ENCODE measurements around the gene OSCAR. TPM values are rescaled to one million over a fixed set of nuclear protein-coding genes. Genes with fewer than 3 reads are reported as not detected.
A peak's percentile ranks its signal among the peaks of the same experiment; 100 is the strongest.
"Not testable (repeated sequence)": the region's sequence is repeated elsewhere in the genome, so short reads cannot be mapped to it uniquely, and the experiment has no call there.

Gene OSCAR
- total and polyA plus RNA-seq, 4 donors: 0.44 to 1.8 (median 1.4) TPM

DNA sequence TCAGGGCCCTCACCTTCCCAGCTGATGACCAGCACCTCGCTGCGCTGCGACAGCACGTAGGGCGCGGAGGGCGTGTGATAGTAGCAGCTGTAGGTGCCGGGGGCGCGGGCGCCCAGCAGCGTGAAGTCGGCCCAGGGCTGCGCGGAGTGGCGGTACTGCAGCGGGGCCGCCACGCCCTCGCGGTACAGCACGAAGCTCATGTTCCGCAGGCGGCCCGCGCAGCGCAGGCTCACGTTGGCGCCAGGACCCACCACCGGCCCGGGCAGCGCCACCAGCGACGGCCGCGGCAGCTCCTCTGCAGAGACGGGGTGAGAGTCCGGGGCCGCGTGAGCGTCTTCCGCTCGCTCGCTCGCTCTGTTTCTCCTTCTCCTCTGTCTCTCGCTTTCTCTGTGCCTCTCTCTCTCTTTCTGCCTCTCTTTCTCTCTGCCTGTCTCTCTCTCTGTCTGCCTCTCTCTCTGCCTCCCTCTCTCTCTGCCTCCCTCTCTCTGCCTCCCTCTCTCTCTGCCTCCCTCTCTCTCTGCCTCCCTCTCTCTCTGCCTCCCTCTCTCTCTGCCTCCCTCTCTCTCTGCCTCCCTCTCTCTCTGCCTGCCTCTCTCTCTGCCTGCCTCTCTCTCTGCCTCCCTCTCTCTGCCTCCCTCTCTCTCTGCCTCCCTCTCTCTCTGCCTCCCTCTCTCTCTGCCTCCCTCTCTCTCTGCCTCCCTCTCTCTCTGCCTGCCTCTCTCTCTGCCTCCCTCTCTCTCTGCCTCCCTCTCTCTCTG lies 4.6 kb downstream of the OSCAR start:
- H3K4me1 ChIP-seq (ENCODE audit: control insufficient read depth, insufficient read depth, low read length): peaks cover 13% of the 10 kb centered on the region
- not testable (repeated sequence) for H3K36me3 ChIP-seq (ENCODE audit: control insufficient read depth, insufficient read depth, low read length); H3K4me3 ChIP-seq (ENCODE audit: low read depth, low read length); H3K27ac ChIP-seq (ENCODE audit: low read depth, low read length); H3K9me3 ChIP-seq (ENCODE audit: control insufficient read depth, insufficient read depth, low read length)
- DNase-seq (ENCODE audit: low read depth in 4 of 6, low spot score in 6 of 6): peak in 2 of 6 donors; percentile 59 to 60
- 0% methylated on average over 46 of the region's 46 CpGs for WGBS (ENCODE audit: insufficient coverage)
- peaks cover 21% of the 10 kb centered on the region for H3K27me3 ChIP-seq (ENCODE audit: control insufficient read depth, insufficient read depth, low read length)

DNA sequence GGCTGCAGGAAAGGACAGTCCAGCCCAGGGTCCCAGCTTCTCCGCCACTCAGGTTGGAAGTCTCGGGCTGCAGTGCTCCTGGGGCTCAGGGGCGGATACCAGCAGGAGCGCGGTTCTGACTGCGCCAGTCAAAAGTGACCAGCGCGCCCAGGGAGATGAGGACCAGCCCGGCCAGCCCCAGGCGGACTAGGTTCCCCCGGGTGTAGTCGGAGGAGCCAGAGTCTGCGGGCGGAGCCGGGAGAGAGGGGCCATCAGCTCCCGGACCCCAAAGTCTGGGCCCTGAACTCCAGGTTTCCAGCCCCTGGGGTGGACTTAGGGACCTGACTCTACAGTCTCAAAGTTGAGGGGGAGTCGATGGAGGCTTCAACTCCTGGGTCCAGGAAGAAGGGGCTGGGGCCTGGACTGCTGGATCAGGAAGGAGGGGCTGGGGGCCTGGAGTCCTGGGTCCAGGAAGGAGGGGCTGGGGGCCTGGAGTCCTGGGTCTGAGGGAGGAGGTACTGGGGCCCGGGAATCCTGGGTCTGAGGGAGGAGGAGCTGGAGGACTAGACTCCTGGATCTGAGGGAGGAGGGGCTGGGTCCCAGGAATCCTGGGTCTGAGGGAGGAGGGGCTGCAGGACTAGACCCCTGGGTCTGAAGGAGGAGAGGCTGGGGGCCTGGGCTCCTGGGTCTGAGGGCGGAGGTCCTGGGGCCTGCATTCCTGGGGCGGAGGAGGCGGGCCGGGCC lies 5.3 kb downstream of the OSCAR start:
- Histone ChIP-seq H3K27ac (ENCODE audit: low read depth, low read length) (no peak overlapping the region), H3K4me1 (ENCODE audit: control insufficient read depth, insufficient read depth, low read length) (peaks cover 13% of the 10 kb centered on the region), H3K9me3 (ENCODE audit: control insufficient read depth, insufficient read depth, low read length) (no peaks in the 10 kb centered on the region), H3K4me3 (ENCODE audit: low read depth, low read length) (no peak overlapping the region), H3K36me3 (ENCODE audit: control insufficient read depth, insufficient read depth, low read length) (no peaks in the 10 kb centered on the region), H3K27me3 (ENCODE audit: control insufficient read depth, insufficient read depth, low read length) (peaks cover 21% of the 10 kb centered on the region)
- WGBS (ENCODE audit: insufficient coverage): 70% methylated on average over 21 of the region's 22 CpGs
- DNase-seq (ENCODE audit: low read depth in 4 of 6, low spot score in 6 of 6): no peak

DNA sequence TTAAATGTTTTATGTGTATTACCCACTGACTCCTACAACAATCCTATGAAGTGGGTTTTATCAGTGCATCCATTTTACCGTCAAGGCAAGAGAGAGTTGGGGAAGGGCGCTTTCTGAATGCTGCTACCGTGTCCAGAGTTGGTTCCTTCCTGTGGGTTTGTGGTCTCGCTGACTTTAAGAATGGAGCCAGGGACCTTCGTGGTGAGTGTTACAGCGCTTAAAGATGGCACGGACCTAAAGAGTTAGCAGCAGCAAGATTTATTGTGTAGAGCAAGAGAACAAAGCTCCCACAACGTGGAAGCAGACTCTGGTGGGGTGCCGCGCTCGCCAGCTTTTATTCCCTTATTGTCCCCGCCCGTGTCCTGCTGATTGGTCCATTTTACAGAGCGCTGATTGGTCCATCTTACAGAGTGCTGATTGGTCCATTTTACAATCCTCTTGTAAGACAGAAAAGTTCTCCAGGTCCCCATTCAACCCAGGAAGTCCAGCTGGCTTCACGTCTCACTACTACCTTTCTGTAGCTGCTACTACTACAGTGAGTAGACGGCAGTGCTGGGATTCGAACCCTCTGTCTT lies 6.1 kb downstream of the OSCAR start:
- Histone ChIP-seq H3K4me1 (ENCODE audit: control insufficient read depth, insufficient read depth, low read length) (peaks cover 13% of the 10 kb centered on the region), H3K27me3 (ENCODE audit: control insufficient read depth, insufficient read depth, low read length) (peaks cover 21% of the 10 kb centered on the region)

DNA sequence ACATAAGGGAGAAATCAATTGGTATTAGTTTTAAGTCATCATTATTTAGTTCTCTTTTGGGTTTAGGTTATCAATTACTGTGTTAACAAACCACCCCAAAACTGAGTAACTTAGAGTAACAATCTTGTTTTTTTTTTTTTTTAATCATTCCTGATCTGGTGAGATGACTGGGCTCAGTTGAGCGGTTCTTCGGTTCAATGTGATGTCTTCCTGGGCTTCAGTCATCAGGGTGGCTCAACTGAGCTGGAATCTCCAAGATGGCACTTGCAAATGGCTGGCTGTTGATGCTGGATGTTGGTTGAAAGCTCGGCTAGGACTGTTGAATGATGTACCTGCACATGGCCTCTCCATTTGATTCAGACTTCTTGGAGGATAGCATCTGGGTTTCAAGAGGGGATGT lies 16.2 kb downstream of the OSCAR start:
- no peak overlapping the region for H3K27ac ChIP-seq (ENCODE audit: low read depth, low read length)
- H3K4me1 ChIP-seq (ENCODE audit: control insufficient read depth, insufficient read depth, low read length): no peaks in the 10 kb centered on the region
- no peak overlapping the region for H3K4me3 ChIP-seq (ENCODE audit: low read depth, low read length)
- whole genome bisulfite sequencing (ENCODE audit: insufficient coverage): 84% methylated on average over 3 of the region's 3 CpGs
- no peaks in the 10 kb centered on the region for H3K36me3 ChIP-seq (ENCODE audit: control insufficient read depth, insufficient read depth, low read length)
- H3K9me3 ChIP-seq (ENCODE audit: control insufficient read depth, insufficient read depth, low read length): peaks cover 3% of the 10 kb centered on the region
- H3K27me3 ChIP-seq (ENCODE audit: control insufficient read depth, insufficient read depth, low read length): no peaks in the 10 kb centered on the region
- DNase-seq (ENCODE audit: low read depth in 4 of 6, low spot score in 6 of 6): no peak

More for the DNA sequence above, 6.1 kb downstream of the OSCAR start:
- whole genome bisulfite sequencing (ENCODE audit: insufficient coverage): 78% methylated on average over 15 of the region's 17 CpGs
- Histone ChIP-seq H3K36me3 (ENCODE audit: control insufficient read depth, insufficient read depth, low read length) (no peaks in the 10 kb centered on the region), H3K9me3 (ENCODE audit: control insufficient read depth, insufficient read depth, low read length) (no peaks in the 10 kb centered on the region), H3K27ac (ENCODE audit: low read depth, low read length) (no peak overlapping the region), H3K4me3 (ENCODE audit: low read depth, low read length) (no peak overlapping the region)
- no peak for DNase-seq (ENCODE audit: low read depth in 4 of 6, low spot score in 6 of 6)

DNA sequence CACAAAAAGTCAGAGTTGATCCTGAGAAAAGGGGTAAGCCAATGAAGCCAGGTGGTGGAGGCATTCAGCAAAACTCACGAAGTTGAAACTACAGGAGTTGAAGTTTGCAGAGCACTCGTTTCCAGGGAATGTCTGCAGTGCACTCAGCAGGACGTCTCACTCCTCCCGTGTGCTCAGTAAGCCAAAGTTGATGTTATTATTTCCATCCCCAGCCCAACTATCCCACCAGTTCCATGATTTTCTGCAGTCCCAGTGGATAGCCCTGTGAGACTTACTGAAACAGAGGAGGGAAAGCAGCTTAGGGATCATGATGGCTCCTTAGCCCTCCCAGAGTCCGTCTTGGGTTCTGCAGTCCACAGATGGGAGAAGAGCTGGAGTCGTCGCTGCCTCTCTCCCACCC lies 19.6 kb downstream of the OSCAR start, which contains the start of gene TARM1:
Gene TARM1 (minus strand): TSS at position 334 of the 400 bp plus-strand sequence. CDS start 25 bp downstream, at position 309.
- DNase-seq (ENCODE audit: low read depth in 4 of 6, low spot score in 6 of 6): no peak
- no peak within 1 kb of the TSS for H3K27ac ChIP-seq (ENCODE audit: low read depth, low read length)
- H3K27me3 ChIP-seq (ENCODE audit: control insufficient read depth, insufficient read depth, low read length): no peaks in the 10 kb centered on the region
- WGBS (ENCODE audit: insufficient coverage): 84% methylated on average over 3 of the region's 7 CpGs
- H3K36me3 ChIP-seq (ENCODE audit: control insufficient read depth, insufficient read depth, low read length): no peaks in the 10 kb centered on the region
- H3K4me1 ChIP-seq (ENCODE audit: control insufficient read depth, insufficient read depth, low read length): no peaks in the 10 kb centered on the region
- peaks cover 3% of the 10 kb centered on the region for H3K9me3 ChIP-seq (ENCODE audit: control insufficient read depth, insufficient read depth, low read length)
- no peak within 1 kb of the TSS for H3K4me3 ChIP-seq (ENCODE audit: low read depth, low read length)

DNA sequence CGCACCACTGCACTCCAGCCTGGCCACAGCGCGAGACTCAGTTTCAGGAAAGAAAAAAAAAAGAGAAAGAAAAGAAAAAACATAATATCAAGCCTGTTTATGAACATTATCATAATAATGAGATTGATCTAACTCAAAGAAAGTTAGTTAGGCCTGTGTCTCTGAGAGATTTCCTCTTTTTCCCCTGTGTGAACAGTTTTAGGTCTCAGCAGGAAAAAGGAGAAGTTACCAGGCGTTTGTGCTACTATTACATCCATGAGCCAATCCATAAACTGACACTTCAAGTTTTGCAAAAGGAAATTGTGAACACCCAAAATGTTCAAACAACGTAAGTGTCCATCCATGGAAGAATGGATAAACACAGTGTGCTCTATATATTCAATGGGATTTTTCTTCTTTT lies 23.3 kb downstream of the OSCAR start:
- Histone ChIP-seq H3K36me3 (ENCODE audit: control insufficient read depth, insufficient read depth, low read length) (no peaks in the 10 kb centered on the region), H3K27me3 (ENCODE audit: control insufficient read depth, insufficient read depth, low read length) (no peaks in the 10 kb centered on the region), H3K4me1 (ENCODE audit: control insufficient read depth, insufficient read depth, low read length) (no peaks in the 10 kb centered on the region), H3K27ac (ENCODE audit: low read depth, low read length) (no peak overlapping the region), H3K9me3 (ENCODE audit: control insufficient read depth, insufficient read depth, low read length) (peaks cover 3% of the 10 kb centered on the region), H3K4me3 (ENCODE audit: low read depth, low read length) (no peak overlapping the region)
- no peak for DNase-seq (ENCODE audit: low read depth in 4 of 6, low spot score in 6 of 6)
- no CpG with 5 or more reads among the region's 5 CpGs for WGBS (ENCODE audit: insufficient coverage)

DNA sequence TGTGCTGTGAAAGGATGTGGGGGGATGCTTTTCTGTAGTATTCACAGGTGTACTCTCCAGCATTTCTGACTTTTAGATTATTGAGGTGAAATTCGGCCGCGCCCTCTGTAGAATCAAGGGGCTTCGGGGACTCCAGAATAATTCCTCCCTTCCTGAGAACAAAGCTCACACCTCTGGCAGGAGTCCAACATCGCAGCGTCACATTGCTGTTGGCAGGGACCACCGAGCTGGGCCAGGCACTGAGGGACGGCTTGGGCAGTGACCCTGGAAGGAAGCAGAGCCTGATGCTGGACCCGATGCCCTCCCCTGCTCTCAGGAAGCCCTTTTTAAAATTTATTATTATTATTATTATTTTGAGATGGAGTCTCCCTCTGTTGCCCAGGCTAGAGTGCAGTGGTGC lies 25.8 kb downstream of the OSCAR start:
- DNase-seq (ENCODE audit: low read depth in 4 of 6, low spot score in 6 of 6): no peak
- Histone ChIP-seq H3K9me3 (ENCODE audit: control insufficient read depth, insufficient read depth, low read length) (no peaks in the 10 kb centered on the region), H3K27me3 (ENCODE audit: control insufficient read depth, insufficient read depth, low read length) (no peaks in the 10 kb centered on the region), H3K27ac (ENCODE audit: low read depth, low read length) (no peak overlapping the region), H3K36me3 (ENCODE audit: control insufficient read depth, insufficient read depth, low read length) (no peaks in the 10 kb centered on the region), H3K4me3 (ENCODE audit: low read depth, low read length) (no peak overlapping the region), H3K4me1 (ENCODE audit: control insufficient read depth, insufficient read depth, low read length) (no peaks in the 10 kb centered on the region)
- 43% methylated on average over 5 of the region's 9 CpGs for WGBS (ENCODE audit: insufficient coverage)

DNA sequence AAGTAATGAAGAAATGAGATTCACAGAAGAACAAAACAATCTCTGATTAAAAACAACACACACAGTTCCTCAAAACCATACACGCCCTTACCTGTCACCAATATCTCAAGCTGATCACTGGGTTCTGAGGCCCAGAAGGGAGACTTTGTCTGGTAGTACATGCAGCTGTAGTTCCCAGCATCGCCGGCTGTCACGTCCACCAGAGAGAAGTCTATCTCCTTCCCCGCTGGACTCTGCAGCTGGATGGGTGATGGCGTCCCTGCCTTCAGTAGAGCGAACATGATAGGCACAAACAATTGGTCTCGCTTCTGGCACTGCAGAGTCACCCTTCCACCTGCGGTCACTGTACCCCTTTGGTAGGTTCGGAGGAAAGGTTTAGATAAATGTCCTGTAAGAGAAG lies 26.8 kb downstream of the OSCAR start:
- H3K4me3 ChIP-seq (ENCODE audit: low read depth, low read length): no peak overlapping the region
- no peaks in the 10 kb centered on the region for H3K36me3 ChIP-seq (ENCODE audit: control insufficient read depth, insufficient read depth, low read length)
- no peaks in the 10 kb centered on the region for H3K4me1 ChIP-seq (ENCODE audit: control insufficient read depth, insufficient read depth, low read length)
- 93% methylated on average over 9 of the region's 10 CpGs for WGBS (ENCODE audit: insufficient coverage)
- no peak overlapping the region for H3K27ac ChIP-seq (ENCODE audit: low read depth, low read length)
- DNase-seq (ENCODE audit: low read depth in 4 of 6, low spot score in 6 of 6): no peak
- H3K9me3 ChIP-seq (ENCODE audit: control insufficient read depth, insufficient read depth, low read length): no peaks in the 10 kb centered on the region
- no peaks in the 10 kb centered on the region for H3K27me3 ChIP-seq (ENCODE audit: control insufficient read depth, insufficient read depth, low read length)

DNA sequence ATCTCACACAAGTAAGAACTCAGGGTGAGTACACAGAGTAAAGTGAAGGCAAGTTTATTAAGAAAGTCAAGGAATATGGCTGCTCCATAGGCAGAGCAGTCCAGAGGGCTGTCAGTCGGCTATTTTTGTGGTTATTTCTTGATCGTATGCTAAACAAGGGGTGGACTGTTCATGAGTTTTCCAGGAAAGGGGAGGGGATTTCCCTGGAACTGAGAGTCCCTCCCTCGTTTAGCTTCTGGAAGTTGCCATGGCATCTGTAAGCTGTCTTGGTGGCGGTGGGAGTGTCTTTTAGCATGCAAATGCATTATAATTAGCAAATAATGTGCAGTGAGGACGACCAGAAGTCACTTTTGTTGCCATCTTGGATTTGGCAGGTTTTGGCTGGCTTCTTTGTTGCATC lies 31.1 kb downstream of the OSCAR start:
- no peak overlapping the region for H3K4me3 ChIP-seq (ENCODE audit: low read depth, low read length)
- WGBS (ENCODE audit: insufficient coverage): 54% methylated on average over 5 of the region's 5 CpGs
- no peak for DNase-seq (ENCODE audit: low read depth in 4 of 6, low spot score in 6 of 6)
- no peaks in the 10 kb centered on the region for H3K27me3 ChIP-seq (ENCODE audit: control insufficient read depth, insufficient read depth, low read length)
- no peaks in the 10 kb centered on the region for H3K4me1 ChIP-seq (ENCODE audit: control insufficient read depth, insufficient read depth, low read length)
- no peak overlapping the region for H3K27ac ChIP-seq (ENCODE audit: low read depth, low read length)
- H3K36me3 ChIP-seq (ENCODE audit: control insufficient read depth, insufficient read depth, low read length): no peaks in the 10 kb centered on the region
- no peaks in the 10 kb centered on the region for H3K9me3 ChIP-seq (ENCODE audit: control insufficient read depth, insufficient read depth, low read length)

All from spinal cord (tissue), 10 donors.